Sigmoid colon (tissue), 4 donors: Measurements from ENCODE around the gene MRRF.

Experiments used
- CTCF ChIP-seq, 4 experiments: fragments of 450-650 bp in 3 of 4; fragments of 200-600 bp in 1 of 4; IDR thresholded peaks; one replicate each; pipeline ENCODE4 v1.5.1; 2016 to 2019; ENCODE audit warnings: antibody characterized with exemption in 4 of 4, mild to moderate bottlenecking in 3 of 4, moderate library complexity in 2 of 4
- EP300 ChIP-seq, 4 donors: sonication (generic); formaldehyde crosslinking; IDR thresholded peaks; one replicate each; pipeline ENCODE4 v1.6.1; 2017; ENCODE audit warnings: antibody characterized with exemption in 4 of 4
- POLR2A ChIP-seq, 2 donors: fragments of 450-650 bp; IDR thresholded peaks; one replicate each; pipeline ENCODE4 v1.6.1; 2016; ENCODE audit warnings: antibody characterized with exemption in 2 of 2, mild to moderate bottlenecking in 2 of 2, moderate library complexity in 2 of 2
- POLR2AphosphoS5 ChIP-seq, 4 donors: sonication (generic); formaldehyde crosslinking; IDR thresholded peaks; one replicate each; pipeline ENCODE4 v1.6.1; 2017; ENCODE audit warnings: antibody characterized with exemption in 4 of 4

- TF ChIP-seq CTCF (IDR thresholded peaks at IDR 0.05): no peak
- TF ChIP-seq POLR2AphosphoS5 (IDR thresholded peaks at IDR 0.05): no peak
- TF ChIP-seq POLR2A (IDR thresholded peaks at IDR 0.05): no peak
- no peak for TF ChIP-seq EP300 (IDR thresholded peaks at IDR 0.05)
Measured at GRCh38 chr9:122215663-122216062, 49.0 kb upstream of the MRRF start.
